OCI-M1 (cell line): ENCODE measurements around the gene NPAS1.
A peak's percentile ranks its signal among the peaks of the same experiment; 100 is the strongest.

Experiments
- DNase-seq: peaks from one replicate; lab custom pipeline; 2025; lab: John Stamatoyannopoulos, UW

NPAS1 gene

DNA sequence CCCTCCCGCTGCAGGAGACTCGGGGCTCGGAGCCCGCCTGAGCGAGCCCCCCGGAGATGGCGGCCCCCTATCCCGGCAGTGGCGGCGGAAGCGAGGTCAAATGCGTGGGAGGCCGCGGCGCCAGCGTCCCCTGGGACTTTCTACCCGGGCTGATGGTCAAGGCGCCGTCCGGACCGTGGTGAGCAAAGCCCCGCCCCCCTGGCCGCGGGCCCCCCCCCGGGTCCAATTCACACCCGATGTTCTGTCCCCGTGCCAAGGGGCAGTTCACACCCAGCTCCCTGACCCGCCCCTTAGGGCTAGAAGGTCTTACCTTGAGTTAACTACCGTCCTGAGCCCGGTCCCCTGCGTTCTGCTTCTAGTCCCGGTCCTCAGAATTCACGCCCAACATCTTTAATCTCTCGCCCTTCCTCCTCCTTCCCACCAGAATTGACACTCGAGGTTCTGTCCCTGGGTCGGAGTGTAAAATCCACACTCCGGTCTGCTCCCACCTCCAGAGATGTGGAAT is 1.4 kb downstream of the NPAS1 start:
- DNase-seq, result no peak

DNA sequence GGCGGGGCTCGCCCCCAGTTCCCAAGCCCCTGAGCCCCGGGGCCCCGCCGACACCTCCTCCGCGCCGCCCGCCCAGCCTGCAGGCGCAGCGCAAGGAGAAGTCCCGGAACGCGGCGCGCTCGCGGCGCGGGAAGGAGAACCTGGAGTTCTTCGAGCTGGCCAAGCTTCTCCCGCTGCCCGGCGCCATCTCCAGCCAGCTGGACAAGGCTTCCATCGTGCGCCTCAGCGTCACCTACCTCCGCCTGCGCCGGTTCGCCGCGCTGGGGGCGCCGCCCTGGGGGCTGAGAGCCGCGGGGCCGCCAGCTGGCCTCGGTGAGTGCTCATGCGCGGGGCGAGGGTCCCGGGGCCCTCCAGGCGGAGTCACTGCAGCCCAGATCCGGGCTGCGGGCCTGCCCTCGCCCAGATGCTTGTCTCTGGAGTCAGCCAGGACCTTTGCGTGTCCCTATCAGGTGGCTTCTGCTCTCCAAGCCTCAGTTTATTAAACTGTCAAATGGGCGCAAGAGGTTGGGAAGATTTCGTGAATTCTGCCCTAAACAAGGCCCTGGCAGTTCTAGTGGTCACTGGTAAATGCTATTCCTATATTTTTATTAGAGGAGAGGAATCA is 2.0 kb downstream of the NPAS1 start:
- DNase-seq, result no peak

DNA sequence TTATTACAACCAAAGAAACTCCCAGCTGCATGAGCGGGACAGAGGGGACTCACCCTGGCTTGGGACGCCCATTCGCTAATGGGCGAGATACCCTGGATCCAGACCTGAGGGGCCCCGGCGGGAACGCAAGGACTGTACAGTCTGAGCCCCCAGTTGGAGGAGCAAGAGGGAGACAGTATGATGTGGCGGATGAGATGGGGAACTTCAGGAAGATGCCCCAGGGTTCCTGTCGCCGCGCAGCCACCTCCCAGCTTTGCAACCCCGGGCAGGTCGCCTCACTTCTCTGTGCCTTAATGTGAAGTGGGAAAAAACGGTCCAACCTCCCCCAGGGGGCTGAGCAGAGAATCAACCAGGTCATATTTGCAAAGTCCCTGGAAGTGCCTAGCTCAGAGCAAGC is 2.5 kb downstream of the NPAS1 start:
- DNase-seq, result no peak

DNA sequence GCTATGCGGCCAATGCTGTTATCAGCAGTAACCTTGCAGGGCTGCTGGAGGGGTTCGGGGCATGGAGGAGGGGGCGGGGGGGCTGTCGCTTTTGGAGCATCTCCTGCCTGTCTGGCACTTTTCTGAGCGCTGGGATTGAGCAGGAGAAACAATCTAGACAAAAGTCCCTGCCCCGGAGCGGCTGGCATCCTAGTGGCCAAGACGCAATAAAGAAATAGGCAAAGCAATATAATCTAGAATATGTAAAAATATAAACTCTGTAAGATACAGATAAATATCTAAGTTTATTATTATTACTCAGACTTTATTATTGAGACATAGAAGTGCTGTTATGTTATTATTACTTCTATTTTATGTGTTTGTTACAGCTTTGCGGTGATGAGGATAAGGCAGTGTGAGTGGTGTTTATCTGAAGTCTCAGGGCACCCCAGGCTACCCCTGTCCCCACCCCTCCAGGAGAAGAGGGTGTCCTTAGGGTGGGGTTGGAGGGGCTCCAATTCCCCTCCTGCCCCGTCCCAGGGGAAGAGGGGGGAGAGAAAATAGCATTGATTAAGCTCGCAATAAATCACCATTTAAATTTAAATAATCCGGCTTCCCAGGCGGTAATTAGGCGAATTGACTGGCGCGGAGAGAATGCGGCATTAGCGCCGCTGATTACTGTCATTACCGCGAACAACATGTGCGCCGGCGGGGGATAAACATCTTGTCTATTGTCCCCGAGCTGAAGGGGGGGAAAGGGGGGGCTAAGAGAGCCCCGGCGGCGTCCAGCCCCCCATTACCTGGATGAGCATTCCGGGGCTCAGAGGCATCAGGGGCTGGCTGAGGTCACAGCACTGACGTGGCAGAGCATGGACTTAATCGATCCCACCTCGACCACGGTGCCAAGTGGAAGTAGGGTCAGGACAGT is 3.2 kb downstream of the NPAS1 start:
- DNase-seq, result no peak

DNA sequence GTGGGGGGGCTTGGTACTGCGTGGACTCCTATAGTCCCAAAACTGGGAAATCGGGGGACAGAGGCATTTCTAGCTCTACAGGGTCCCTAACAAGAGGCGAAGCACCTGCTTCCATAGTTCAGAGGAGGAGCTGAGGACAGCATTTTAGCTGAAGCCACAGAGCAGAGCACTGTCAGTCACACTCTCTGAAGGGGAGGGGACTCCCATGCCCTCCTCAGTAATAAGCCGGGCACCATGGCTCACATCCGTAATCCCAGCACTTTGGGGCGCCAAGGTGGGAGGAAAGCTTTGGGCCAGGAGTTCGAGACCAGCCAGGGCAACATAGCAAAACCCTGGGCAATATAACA is 3.8 kb downstream of the NPAS1 start:
- no peak for DNase-seq

DNA sequence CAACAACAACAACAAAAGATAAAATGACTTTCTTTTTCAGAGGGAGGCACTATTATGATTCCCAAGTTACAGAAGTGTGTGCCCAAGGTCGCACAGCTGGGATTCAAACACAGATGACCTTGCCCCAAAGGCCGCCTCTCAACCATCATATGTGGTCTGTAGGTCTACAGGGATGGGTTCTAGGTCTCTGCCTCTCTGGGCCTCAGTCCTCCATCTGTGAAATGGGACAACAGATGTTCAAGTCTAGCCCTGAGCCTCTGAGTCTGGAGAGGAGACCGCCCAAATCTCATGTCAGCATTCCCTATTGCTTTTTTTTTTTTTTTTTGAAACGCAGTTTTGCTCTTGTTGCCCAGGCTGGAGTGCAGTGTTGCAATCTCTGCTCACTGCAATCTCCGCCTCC is 4.9 kb downstream of the NPAS1 start:
- DNase-seq, result no peak

DNA sequence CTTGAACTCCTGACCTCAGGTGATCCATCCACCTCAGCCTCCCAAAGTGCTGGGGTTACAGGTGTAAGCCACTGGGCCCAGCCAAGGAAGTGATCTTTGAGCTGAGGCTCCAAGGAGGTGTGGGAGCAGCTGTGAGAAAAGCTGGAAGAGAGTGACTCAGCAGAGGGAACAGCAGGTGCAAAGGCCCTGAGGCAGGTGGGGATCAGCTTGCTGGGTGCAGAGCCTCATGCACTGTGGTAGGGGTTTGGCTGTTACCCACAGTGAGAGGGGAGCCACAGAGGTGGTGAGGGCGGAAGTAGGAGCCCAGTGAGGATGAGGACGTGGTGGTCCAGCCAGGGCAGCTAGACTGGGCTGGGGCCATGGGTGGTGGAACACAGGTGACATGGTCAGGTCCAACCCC is 6.5 kb downstream of the NPAS1 start:
- no peak for DNase-seq

DNA sequence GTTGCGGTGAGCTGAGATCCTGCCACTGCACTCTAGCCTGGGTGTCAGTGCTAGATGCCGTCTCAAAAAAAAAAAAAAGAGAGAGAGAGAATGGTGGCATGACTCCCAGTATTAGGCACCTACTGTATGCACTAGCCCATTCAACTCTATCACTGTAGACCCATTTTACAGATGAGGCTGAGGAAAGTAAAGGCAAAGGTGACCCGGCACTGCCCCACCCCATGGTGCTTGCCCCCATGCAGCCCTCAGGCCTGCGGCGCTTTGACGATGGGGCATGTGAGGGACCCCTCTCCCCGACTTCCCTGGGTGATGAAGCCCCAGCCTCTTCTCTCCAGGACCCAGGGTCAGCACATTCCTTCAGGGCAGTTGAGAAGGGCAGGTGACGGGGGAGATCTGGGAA is 7.3 kb downstream of the NPAS1 start:
- no peak for DNase-seq

DNA sequence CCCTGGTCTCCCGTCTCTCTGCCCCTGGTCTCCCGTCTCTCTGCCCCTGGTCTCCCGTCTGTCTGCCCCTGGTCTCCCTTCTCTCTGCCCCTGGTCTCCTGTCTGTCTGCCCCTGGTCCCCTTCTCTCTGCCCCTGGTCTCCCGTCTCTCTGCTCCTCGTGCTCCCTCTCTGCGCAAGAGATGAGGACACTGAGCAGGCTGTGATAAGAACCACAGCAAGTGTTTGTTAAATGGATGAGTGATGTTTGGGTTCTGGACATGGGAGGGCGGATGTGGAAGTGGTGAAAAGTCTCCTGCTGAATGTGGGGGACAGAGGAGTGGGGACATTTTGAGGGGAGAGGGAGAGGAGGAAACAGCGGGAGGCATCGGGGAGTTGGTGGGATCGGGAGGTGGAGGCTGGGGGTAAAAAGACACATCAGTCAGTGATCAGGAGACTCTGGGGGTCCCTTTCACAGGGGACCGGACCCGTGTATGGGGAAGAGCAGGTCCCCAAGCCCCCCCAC is 8.0 kb downstream of the NPAS1 start:
- DNase-seq, result peak; percentile 33

DNA sequence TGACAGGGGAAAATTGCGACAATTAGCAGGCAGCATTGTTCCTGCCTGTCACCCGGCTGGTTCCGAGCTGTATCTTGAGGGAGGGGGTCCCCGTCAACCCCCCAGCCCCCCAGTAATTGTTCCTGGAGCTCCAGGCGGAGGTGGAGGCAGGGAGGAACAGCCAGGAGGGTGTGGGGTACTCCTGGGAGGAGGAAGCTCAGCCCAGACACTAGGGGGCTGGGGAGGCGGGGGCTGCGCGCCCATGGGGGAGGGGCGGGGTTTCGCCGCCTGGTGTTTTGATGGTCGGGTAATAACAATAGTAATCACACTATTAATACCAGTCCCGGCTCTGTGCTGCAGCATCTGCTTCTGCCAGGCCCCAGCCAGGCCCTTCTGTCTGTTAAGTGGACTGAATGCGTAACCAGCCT is 8.6 kb downstream of the NPAS1 start:
- DNase-seq, result no peak

DNA sequence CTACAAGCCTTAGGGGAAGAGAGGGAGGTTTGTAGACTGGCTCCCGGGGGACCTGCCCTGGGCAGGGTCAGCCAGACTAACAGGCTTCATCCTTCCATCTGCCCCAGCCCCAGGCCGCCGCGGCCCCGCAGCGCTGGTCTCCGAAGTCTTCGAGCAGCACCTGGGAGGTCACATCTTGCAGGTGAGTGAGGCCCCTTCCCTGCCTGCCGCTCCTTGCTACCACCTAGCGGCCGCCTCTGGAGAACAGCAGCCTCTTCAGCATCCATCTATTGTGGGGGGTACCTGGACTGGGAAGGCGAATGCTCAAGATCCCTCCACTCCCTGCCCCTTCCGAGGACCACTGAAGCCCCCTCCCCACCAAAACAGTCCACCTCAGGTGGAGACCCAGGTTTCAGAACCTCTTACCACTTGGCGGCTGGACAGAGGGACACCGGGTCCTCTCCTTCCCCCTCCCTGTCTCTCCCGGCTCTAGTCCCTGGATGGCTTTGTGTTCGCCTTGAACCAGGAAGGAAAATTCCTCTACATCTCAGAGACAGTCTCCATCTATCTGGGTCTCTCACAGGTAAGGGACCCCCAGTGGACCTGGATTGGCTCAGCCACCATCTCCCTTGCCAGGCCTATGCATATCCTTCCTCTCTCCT is 12.7 kb downstream of the NPAS1 start:
- DNase-seq, result peak; percentile 42

DNA sequence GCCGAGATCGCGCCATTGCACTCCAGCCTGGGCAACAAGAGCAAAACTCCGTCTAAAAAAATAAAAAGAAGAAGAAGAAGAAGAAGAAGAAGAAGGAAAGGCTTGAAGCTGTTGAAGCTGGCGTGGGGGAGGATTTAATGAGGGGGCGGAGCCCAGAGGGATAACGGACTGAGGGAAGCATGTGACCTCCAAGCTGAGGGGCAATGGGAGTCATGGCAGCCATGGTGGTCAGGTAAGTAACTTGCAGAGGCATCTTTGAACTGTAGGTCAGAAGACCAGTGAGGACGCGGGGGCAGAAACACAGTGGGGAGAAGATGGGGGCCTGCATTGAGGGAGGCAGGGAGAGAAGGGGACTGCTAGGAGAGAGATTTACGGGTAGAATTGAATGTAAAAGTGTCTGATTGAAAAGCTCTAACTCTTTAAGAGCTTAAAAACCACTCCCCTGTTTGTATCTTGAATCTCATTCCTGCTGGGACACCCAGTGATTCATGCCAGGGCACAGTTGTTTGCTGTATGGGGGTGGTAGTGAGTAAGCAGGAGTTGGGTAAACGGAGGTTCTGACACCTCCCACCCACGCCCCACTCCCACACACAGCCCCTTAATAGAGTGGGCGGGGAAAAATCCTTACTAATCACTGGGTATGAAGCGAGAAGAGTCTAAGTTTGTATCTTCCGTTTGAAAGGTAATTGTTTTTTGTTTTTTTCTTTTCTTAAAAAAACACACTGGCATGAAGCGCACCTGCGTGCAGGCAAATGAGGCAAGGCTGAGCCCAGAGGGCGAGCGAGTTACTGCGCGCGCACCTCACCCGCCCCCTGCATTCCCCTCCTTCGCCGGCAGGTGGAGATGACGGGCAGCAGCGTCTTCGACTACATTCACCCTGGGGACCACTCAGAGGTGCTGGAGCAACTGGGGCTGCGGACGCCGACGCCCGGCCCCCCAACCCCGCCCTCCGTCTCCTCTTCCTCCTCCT is 15.8 kb downstream of the NPAS1 start:
- DNase-seq, result peak; percentile 97

DNA sequence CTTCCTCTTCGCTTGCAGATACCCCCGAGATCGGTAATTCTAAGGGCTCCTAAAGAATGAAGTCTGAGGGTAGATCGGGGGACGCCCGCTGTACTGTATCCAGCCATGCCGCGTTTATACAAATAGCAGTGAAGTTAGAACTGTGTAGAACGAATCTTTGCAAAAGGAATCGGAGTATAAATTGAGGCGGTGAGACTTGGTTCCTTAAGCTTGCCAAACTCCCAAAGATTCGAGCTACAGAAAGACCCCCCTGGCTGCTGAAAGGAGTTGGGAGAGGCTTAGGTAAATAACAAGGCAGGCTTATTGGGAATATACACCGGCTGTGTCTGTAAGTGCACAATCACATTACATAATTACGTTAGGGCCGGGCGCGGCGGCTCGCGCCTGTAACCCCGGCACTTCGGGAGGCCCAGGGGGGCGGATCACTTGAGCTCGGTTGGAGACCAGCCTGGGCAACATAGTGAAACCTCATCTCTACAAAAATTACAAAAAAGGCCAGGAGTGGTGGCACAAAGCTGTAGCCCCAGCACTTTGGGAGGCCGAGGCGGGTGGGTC is 16.5 kb downstream of the NPAS1 start:
- no peak for DNase-seq

DNA sequence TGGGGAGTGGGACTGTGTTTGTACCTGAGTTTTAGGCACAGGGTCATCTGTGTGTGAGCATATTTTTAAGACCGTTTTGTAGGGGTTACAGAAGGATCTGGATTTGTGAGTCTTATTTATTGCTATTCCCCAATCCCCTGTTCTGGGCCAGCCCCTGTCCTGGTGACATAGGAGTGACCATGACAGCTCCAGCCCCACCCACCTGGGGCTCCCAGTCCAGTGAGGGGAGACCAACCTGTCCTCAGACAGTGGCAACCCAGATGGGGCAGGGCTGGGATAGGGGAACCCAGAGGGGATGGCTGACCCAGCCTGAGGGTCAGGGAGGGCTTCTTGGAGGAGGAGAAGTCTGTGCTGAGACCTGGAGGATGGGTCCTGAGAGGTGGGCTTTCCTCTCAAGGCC is 18.1 kb downstream of the NPAS1 start:
- DNase-seq, result no peak

DNA sequence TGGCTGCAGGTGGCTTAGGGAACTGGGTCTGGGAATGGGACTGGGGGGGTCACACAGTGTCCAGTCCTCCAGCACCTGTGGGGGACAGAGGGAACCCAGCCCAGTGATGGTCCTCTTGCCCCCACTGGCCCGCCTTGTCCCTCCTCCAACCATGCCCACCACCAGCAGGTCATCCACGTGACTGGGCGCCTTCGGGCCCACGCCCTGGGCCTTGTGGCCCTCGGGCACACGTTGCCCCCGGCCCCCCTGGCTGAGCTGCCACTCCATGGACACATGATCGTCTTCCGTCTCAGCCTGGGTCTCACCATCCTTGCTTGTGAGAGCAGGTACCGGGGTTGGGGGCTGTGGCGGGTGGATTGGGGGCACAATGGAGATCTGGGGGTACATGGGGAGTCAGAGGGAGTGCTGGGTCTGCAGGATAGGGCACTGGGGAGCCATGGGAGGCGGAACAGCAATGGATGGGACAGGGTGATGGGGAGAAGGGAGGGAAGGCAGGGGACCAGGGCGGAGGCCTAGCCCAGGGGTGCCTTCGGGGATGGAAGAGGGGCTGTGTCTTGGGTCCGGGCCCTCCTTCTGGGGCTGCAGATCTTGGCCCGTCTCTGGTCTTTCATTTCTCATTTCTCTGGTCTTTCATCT is 19.7 kb downstream of the NPAS1 start:
- no peak for DNase-seq

DNA sequence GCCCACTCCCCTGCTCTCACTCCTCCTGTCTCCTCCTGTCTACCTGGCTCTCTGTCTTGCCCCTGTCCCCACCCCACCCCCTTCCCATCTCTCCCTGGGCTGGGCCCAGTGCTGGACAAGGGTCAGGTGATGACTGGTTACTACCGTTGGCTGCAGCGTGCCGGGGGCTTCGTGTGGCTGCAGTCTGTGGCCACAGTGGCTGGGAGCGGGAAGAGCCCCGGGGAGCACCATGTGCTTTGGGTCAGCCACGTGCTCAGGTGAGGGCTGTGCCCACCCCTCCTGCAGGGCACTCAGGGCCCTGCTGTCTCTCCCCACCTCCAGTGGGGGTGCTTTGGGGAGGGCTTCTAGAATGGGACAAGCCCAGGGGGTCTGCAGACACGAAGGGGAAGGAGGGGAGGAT is 21.2 kb downstream of the NPAS1 start:
- no peak for DNase-seq

DNA sequence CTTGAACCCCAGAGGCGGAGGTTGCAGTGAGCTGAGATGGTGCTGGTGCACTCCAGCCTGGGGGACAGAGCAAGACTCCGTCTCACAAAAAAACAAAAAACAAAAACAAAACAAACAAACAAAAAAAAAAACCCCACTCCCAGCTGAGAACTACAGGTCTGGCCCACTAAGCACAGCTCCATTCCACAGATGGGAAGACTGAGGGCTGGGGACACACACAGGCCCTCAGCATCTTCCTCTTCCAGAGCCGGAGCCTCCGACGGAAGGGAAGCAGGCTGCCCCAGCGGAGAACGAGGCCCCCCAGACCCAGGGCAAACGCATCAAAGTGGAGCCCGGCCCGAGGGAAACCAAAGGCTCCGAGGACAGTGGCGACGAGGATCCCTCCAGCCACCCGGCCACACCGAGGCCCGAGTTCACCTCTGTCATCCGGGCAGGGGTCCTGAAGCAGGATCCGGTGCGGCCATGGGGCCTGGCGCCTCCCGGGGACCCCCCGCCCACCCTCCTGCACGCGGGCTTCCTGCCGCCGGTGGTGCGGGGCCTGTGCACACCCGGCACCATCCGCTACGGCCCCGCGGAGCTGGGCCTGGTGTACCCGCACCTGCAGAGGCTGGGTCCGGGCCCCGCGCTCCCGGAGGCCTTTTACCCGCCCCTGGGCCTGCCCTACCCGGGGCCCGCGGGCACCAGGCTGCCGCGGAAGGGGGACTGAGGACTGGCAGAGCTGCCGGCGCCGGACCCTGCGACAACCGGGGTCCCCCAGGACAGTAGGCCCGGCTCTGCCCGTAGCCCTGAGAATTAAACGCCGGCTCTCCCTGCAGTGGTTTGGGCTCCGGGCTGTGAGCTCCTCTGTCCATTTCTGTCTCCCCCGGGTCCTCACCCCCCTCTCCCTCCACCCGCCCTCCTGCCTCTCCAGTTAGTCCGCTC is 25.6 kb downstream of the NPAS1 start:
- DNase-seq, result no peak

DNA sequence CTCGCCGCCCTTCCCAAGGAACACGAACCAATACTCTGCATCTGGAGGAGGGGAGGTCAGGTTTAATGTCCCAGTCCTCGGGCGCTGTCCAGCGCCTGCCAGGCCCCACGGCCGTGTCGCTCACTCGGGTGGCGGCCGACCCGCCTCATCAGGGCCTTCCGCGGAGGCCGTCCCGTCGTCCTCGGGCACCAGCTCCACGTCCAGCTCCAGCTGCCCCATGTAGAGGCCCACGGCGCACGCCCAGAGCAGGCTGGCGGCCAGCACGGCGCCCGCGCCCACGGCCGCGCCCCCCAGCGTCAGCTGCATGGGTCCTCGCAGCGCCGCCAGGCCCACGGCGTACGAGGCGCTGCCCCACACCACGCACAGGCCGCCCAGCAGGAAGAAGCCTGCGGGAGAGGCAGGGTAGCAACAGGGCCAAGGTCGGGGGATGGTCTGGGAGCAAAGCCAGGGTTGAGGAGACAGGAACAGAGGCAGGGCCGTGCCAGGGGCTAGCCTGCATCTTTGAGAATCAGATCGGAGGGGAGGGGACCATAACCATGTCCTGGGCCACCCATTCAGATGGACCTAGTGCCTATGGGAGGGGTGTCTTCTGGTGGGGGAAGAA is 26.3 kb downstream of the NPAS1 start:
- DNase-seq, result no peak

DNA sequence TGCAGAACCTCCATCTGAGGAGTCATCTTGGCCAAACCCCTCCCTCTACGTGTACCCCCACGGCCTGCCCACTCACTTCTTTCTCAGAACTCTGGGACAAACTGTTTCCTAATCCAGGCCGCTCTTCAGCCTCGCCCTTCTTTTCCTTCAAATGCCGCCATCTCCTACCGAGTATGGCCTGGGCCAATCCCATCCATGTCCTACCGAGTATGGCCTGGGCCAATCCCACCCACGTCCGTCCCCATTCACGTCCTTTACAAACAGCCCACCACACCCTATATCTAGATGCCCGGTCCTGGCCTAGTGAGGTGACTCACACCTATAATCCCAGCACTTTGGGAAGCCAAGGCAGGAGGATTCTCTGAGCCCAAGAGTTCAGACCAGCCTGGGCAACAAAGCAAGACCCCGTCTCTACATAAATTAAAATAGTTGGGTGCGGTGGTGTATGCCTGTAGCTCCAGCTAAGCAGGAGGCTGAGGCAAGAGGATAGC is 27.7 kb downstream of the NPAS1 start:
- no peak for DNase-seq
